HK-2 (cell line): Measurements from ENCODE around the gene TNFAIP8.

Source experiments
- DNase-seq: peaks from one replicate; pipeline ENCODE4 v3.0.0-alpha.2; 2018; ENCODE audit not compliant: unreplicated experiment

TNFAIP8 gene

DNA sequence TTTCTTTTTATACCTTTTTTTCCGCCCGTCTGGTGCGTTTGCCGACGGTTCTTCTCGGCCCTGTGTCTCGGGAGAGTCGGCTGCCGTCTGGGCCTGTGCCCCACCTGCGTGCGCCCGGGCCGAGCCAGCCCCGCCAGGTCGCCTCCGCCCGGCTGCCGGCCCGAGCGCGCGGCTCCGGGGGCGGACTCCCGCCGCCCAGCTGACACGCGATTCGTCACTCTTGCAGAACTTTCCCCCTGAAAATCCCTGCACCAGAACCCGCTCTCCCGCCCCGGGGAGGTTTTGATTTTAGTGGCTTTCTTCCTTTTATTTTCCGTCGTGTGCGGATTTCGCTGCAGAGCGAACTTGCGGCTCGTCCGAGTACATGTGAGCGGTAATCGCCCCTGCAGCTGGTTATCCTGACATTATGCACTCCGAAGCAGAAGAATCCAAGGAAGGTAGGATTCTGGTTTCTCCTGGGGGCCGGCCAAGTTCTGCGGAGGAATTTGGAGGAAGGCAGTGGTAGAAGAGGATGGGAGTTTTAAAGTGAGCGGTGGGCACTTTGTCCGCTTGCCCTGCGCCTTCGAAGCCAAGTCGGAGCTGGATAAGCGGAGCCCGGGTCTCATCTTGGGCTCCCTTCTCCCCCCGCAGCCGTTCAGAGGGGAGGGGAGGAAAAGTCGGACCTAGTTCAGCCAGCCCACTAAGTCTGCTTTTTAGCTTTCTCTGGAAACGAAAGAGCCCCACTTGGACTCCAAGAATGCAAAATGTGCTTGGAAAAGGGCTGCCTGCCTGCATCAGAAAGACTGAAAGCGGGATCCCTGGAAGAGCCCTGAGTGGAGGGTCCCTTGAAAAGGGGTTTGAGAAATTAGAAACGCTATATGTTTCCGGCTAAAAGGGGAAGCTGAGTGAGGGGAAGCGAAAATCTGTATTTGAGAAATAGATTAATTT lies at the start of gene TNFAIP8:
Gene TNFAIP8, plus strand, starts transcription at position 335 of the 927 bp plus-strand sequence. Its CDS starts 72 bp downstream, at position 407.
- DNase-seq, result no peak

DNA sequence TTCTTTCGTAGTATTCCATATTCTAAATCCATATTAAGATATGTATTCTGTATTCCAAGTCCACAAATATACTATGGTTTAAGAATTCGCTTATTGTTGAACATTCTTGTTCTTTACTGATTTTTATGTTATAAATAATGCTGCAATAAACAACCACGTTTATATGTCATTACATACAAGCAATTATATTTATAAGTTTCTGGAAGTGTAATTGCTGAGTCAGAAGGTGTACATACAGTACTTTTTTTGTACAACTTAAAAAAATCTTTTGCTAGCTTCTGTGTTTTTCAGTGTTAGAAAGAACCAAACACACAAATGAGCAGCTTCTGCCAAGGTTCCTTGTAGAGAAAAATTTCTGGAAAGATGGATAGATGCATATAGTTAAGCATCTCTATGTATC lies 48.6 kb upstream of the TNFAIP8 start:
- no peak for DNase-seq

- DNase-seq, result no peak
Observed at GRCh38 chr5:119309326-119309725, 46.5 kb upstream of the TNFAIP8 start.

DNA sequence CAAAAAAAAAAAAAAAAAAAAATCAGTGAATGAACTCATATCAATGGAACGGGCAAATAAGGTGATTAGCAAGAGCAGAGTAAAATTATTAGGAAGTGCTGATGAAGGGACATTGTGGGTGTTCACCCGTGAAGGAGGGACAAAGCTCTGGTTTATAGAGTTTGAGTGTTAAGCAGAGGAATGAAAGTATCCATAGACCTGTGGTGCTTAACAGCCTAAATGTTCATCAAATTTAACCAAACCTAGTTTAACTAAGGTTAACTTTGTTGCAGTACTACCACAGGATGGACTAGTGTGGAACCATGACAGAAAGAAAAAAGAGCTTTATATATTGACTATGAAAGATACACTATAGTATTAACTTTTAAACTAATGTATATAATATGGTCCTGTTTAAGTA lies 44.1 kb upstream of the TNFAIP8 start:
- no peak for DNase-seq

- no peak for DNase-seq
Observed at GRCh38 chr5:119312403-119312802, 43.4 kb upstream of the TNFAIP8 start.

DNA sequence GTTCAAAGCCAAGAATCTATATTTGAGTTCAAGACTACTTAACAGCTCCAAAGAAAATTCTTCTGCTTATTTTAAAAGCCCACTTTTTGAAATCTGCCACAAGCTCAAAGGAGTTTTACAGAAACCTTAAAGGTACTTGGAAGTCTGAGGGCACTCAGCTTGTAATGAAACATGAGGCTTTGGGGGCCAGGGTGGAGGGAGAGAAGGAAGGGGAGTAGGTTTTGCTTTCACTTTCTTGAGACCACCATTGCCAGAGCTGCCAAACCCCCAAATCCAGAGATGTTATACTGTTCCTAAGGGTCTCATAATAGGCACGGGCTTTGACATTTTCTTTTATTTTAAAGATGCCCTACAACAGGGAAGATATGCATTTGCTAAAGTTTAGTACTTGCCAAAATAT lies 42.6 kb upstream of the TNFAIP8 start:
- DNase-seq, result no peak

GRCh38 chr5:119313658-119314605 lies 41.9 kb upstream of the TNFAIP8 start:
- no peak for DNase-seq

DNA sequence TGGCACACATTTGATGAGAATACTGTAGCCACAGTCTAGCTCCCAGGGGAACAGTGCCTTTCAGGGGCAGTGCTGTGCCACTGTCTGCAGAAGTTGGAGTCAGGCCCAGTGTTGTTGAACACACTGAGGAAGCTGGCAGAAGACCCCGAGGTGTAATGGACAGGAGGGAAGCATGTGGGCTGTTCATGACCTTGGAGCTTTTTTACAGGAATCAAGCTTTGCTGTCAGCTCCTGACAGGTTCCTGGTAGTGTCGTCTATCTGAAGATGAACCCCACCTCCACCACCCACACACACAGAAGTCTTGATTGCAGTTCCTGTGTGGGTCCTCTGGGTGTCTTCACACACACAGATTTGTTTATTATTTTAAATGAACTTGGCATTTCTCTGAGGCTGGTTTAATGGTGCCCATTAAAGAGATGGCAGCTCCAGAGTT lies 40.3 kb upstream of the TNFAIP8 start:
- DNase-seq, result no peak

- no peak for DNase-seq
Observed at GRCh38 chr5:119316086-119316485, 39.7 kb upstream of the TNFAIP8 start.

DNA sequence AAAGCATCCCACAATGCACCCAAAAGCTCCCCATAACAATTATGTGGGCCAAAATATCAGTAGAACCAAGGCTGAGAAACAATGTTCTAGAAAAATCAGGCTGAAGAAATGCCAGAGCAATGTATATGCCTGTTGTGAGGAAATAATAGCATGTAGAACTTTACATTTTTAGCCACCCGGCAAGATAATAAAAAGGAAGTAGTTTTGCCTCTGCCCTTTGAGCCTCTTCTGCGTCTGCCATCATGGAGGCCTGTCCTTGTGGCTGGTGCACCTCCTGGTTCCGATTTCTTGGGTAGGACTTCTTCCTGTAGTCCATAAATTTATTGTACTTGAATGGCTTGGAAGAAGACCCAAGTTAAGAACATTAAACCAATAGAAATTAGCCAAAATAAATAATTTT lies 38.9 kb upstream of the TNFAIP8 start:
- DNase-seq, result no peak

- DNase-seq, result no peak
Observed at GRCh38 chr5:119318256-119318894, 37.4 kb upstream of the TNFAIP8 start.

DNA sequence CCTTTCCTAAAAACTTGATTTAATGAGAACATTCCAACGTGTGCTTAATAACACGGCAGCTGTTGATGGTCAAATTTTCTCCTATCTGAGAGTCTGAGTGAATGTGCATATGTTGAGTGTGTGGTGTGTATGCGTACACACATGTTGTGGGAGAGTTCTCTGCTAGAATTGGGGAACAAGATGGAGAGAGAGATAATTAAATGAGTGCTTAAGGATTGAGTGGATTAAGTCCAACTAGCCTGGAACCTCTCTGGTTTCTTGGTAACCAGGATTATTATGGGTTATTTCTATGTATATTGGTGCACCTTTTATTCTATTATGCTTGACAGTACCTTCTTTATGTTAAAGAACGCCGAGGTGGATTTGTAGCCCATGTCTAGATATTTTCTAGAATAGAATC lies 36.4 kb upstream of the TNFAIP8 start:
- no peak for DNase-seq

- no peak for DNase-seq
Observed at GRCh38 chr5:119319890-119320289, 35.9 kb upstream of the TNFAIP8 start.

- no peak for DNase-seq
Observed at GRCh38 chr5:119321569-119322311, 34.1 kb upstream of the TNFAIP8 start.

DNA sequence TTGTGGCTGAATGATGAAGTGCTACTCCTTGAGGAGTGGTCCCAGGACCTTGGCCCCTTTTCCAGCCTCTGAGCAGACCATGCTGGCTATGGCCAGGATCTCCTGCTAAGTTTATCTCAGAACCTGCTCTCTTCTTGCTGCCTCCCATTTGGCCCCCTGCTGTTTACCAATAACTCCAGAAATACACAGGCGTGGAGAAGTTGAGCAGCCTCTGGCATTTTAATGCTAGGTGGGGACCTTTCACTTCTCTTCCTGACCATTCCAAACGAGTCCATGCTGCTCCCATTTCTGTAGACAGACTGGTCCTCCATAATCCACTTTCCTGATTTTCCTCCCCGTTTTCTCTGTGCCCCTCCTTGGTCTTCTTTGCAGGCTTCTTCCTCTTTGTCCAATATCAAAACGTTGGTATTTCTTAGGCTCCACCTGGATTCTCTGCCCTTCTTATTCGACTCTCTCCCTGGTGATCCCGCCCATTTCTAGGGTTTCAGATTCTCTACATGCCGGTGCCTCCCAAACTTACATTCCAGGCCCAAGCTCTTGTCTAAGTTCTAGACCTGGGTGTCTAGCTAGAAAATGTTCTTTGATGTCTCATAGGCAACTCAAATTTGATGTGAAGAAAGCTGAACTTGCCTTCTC lies 33.4 kb upstream of the TNFAIP8 start:
- no peak for DNase-seq

DNA sequence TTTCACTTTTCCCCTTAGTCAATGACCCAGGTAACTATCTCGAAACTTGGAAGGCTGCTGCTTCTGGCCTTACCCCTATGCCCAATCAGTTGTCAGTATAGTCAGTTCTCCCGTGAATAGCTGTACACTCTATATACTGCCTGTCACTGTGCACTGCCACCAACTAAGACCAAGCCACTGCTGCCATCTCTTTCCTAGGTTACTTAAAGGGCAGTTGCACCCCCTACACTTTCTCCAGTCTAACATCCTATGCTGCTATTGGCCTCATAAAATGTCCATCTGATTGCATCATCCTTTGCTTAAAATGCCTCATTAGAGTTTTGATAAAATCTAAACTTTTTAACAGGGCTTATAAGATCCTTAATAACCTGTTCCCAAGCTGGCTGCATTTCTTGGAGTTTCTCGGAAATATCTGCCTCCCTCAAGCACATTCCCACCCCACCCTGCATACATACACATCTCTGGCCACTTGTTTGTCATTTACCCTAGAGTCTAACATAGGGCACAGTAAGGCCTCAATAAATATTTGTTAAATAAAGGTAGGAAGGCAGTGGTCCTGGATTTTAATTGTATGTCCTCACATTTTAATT lies 32.8 kb upstream of the TNFAIP8 start:
- no peak for DNase-seq

DNA sequence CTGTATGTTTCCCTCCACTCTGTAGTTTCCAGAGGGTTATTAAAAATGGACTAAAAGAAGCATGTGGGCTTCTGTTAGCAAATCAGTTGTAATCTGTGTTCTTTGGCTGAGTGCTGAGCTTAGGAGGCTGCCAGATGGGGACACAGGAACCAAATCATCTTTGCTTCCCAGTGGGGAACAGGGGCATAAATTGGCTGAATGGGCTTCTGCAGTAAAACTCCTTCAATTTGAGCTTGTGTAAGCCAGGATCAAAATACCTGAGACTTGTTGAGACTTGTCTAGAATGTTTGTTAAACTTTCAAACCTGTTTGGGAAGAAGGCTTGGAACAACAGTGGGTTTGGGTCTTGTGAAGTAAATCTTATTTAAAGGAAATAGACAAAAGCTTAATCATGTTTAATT lies 32.2 kb upstream of the TNFAIP8 start:
- no peak for DNase-seq

GRCh38 chr5:119324842-119325241 lies 31.0 kb upstream of the TNFAIP8 start:
- DNase-seq, result no peak

GRCh38 chr5:119327018-119327417 lies 28.8 kb upstream of the TNFAIP8 start:
- DNase-seq, result no peak
